Duodenal mucosa (tissue), 2 donors: ENCODE data around the gene TEAD1.

Experiments
- H3K27ac ChIP-seq: one replicate; pipeline ENCODE4 v1.7.0; 2013; ENCODE audit warnings: low read depth, low read length
- H3K27me3 ChIP-seq, 2 donors: one replicate each; pipeline ENCODE4 v1.7.0; 2013; ENCODE audit warnings: low read length in 2 of 2, control low read depth in 1 of 2; ENCODE audit not compliant: insufficient read depth in 2 of 2, control insufficient read depth in 1 of 2
- H3K36me3 ChIP-seq, 2 donors: one replicate each; pipeline ENCODE4 v1.7.0; 2013; ENCODE audit warnings: low read length in 2 of 2, control low read depth in 1 of 2; ENCODE audit not compliant: insufficient read depth in 2 of 2, control insufficient read depth in 1 of 2
- H3K4me1 ChIP-seq, 2 donors: one replicate each; pipeline ENCODE4 v1.7.0; 2013; ENCODE audit warnings: low read length in 2 of 2, control low read depth in 1 of 2; ENCODE audit not compliant: insufficient read depth in 2 of 2, control insufficient read depth in 1 of 2
- H3K4me3 ChIP-seq, 2 donors: one replicate each; pipeline ENCODE4 v1.7.0; 2013; ENCODE audit warnings: low read length in 2 of 2, low read depth in 1 of 2
- H3K9ac ChIP-seq, 2 donors: one replicate each; pipeline ENCODE4 v1.7.0; 2013; ENCODE audit warnings: low read length in 2 of 2, low read depth in 1 of 2
- H3K9me3 ChIP-seq, 2 donors: one replicate each; pipeline ENCODE4 v1.7.0; 2013; ENCODE audit warnings: low read length in 2 of 2, control low read depth in 1 of 2; ENCODE audit not compliant: control insufficient read depth in 1 of 2

The TEAD1 gene

DNA sequence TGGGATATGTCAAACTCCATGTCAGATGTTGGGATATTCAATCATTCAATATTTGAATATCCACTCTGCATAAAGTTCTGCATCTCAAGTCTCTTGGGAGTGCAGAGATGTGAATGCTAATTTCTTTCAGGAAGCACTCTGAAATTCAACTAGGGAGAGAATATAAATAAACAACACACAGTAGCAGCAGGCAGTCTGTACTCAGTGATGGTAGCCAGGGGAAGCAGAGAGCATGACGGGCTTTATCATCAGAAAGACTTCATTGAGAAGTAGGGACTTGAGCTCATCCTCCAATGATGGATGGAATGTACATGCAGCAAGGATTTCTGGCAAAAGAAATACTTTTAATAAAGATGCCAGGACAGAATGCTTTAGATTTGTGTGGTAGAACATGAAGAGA, 9.8 kb upstream of the TEAD1 start:
- Histone ChIP-seq H3K27ac (no peak overlapping the region), H3K4me3 (no peak overlapping the region), H3K9me3 (no peaks in the 10 kb centered on the region), H3K36me3 (no peaks in the 10 kb centered on the region), H3K27me3 (peaks cover 0 to 5% of the 10 kb centered on the region in 2 donors), H3K4me1 (no peaks in the 10 kb centered on the region), H3K9ac (no peak overlapping the region)

- Histone ChIP-seq H3K27me3 (peaks cover 0 to 5% of the 10 kb centered on the region in 2 donors), H3K27ac (no peak overlapping the region), H3K36me3 (no peaks in the 10 kb centered on the region), H3K4me1 (no peaks in the 10 kb centered on the region), H3K4me3 (no peak overlapping the region), H3K9me3 (no peaks in the 10 kb centered on the region), H3K9ac (no peak overlapping the region)
Measured at GRCh38 chr11:12666915-12667314, 7.3 kb upstream of the TEAD1 start.

DNA sequence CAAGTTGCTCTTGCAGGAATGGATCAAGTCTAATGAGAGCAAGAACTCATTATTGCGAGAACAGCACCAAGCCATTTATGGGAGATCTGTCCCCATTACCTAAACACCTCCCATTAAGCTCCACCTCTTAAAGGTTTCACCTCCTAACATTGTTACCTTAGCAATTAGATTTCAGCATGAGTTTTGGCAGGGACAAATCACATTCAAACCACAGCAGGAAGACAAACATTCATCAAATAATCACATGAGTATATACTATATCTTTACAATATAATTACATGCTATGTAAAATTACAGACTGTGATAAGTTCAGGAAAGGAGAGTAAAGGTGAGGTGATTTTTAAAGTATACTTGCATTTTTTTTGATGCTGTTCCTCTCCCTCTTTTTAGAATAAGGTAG, 6.6 kb upstream of the TEAD1 start:
- H3K4me1 ChIP-seq: no peaks in the 10 kb centered on the region
- no peak overlapping the region for H3K9ac ChIP-seq
- H3K27me3 ChIP-seq: peaks cover 0 to 5% of the 10 kb centered on the region in 2 donors
- no peak overlapping the region for H3K27ac ChIP-seq
- H3K4me3 ChIP-seq: no peak overlapping the region
- H3K36me3 ChIP-seq: no peaks in the 10 kb centered on the region
- no peaks in the 10 kb centered on the region for H3K9me3 ChIP-seq

GRCh38 chr11:12668166-12668565, 6.1 kb upstream of the TEAD1 start:
- H3K4me3 ChIP-seq: no peak overlapping the region
- no peak overlapping the region for H3K27ac ChIP-seq
- H3K36me3 ChIP-seq: no peaks in the 10 kb centered on the region
- no peak overlapping the region for H3K9ac ChIP-seq
- H3K9me3 ChIP-seq: no peaks in the 10 kb centered on the region
- peaks cover 0 to under 1% of the 10 kb centered on the region in 2 donors for H3K4me1 ChIP-seq
- peaks cover 0 to 5% of the 10 kb centered on the region in 2 donors for H3K27me3 ChIP-seq

DNA sequence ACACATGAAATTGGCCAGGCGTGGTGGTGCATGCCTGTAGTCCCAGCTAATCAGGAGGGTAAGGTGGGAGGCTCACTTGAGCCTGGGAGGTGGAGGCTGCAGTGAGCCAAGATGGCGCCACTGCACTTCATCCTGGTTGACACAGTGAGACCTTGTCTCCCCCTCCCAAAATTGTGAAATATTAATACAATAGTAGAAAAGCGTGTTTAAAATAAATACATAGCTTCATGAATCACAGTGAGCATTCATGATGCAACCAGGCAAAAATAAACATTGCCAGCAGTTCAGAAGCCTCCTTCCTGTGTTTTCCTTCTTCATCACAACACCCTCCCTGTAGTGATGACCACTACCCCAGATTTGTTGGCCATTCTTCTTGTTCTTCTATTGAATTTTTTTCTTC, 4.3 kb upstream of the TEAD1 start:
- Histone ChIP-seq H3K27ac (no peak overlapping the region), H3K27me3 (no peaks in the 10 kb centered on the region), H3K4me1 (peaks cover 0 to 6% of the 10 kb centered on the region in 2 donors), H3K4me3 (no peak overlapping the region), H3K36me3 (no peaks in the 10 kb centered on the region), H3K9me3 (no peaks in the 10 kb centered on the region), H3K9ac (no peak overlapping the region)

GRCh38 chr11:12671370-12671769, 2.9 kb upstream of the TEAD1 start:
- Histone ChIP-seq H3K36me3 (no peaks in the 10 kb centered on the region), H3K27me3 (no peaks in the 10 kb centered on the region), H3K4me3 (no peak overlapping the region), H3K9ac (no peak overlapping the region), H3K9me3 (no peaks in the 10 kb centered on the region), H3K27ac (no peak overlapping the region), H3K4me1 (peaks cover 0 to 12% of the 10 kb centered on the region in 2 donors)

- Histone ChIP-seq H3K9me3 (no peaks in the 10 kb centered on the region), H3K36me3 (no peaks in the 10 kb centered on the region), H3K27ac (peak overlapping the region; percentile 94), H3K4me3 (peak overlapping the region; percentile 74 to 88), H3K27me3 (no peaks in the 10 kb centered on the region), H3K9ac (peak overlapping the region; percentile 76 to 91), H3K4me1 (peaks cover 10 to 23% of the 10 kb centered on the region in 2 donors)
Measured at GRCh38 chr11:12673601-12673923, 659 bp upstream of the TEAD1 start.

- Histone ChIP-seq H3K27ac (peak overlapping the region; percentile 88), H3K27me3 (no peaks in the 10 kb centered on the region), H3K36me3 (no peaks in the 10 kb centered on the region), H3K9me3 (no peaks in the 10 kb centered on the region), H3K4me1 (peaks cover 17 to 23% of the 10 kb centered on the region in 2 donors), H3K4me3 (peak overlapping the region; percentile 25 to 88), H3K9ac (peak overlapping the region in 1 of 2 donors; percentile 23)
Measured at GRCh38 chr11:12674571-12674935, 332 bp downstream of the TEAD1 start.

DNA sequence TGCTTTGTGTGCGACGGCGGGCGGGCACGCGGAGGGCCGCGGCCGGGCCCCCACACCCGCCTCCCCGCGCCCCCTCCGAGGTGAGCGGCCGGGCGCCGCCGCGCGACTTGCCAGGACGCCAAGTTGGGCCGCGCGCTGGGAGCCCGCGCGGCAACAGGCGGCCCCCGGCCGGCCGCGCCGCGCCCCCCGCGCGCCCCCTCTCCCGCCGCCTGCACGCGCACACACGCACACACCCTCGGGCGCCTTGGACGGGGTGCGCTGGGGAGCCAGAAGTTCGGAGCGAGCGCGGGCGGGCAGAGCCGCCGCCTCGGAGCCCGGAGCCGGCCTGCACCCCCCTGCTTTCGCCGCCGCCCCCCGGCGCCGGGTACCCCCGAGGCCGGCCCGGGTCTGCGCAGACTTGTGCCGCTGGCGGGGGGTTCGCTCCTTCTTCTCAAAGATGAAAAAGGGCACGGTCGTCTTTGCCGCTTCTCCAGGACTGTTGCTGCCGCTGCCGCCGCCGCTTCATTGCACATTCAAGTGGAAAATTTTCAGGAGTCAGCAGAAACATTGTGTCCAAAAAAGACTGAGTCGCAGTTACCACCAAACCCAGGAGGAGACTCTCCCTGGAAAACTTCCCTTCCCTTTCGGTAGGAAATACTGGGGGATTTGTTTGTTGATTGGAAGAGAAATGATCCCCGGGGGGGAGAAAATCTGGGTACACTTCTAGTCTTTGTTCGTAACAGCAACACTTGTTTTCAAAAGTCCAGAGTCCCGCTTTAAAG, 895 bp downstream of the TEAD1 start:
- H3K27ac ChIP-seq: peak overlapping the region; percentile 88
- no peaks in the 10 kb centered on the region for H3K36me3 ChIP-seq
- peaks cover 17 to 23% of the 10 kb centered on the region in 2 donors for H3K4me1 ChIP-seq
- no peaks in the 10 kb centered on the region for H3K9me3 ChIP-seq
- no peaks in the 10 kb centered on the region for H3K27me3 ChIP-seq
- H3K9ac ChIP-seq: peak overlapping the region; percentile 81 to 87
- H3K4me3 ChIP-seq: peak overlapping the region; percentile 71 to 77

GRCh38 chr11:12675951-12676711, 1.9 kb downstream of the TEAD1 start:
- Histone ChIP-seq H3K4me3 (peak overlapping the region; percentile 71 to 77), H3K36me3 (no peaks in the 10 kb centered on the region), H3K27me3 (no peaks in the 10 kb centered on the region), H3K4me1 (peaks cover 26 to 28% of the 10 kb centered on the region in 2 donors), H3K27ac (peak overlapping the region; percentile 60), H3K9me3 (no peaks in the 10 kb centered on the region), H3K9ac (peak overlapping the region; percentile 67 to 87)
